ENCODE data around the gene SORCS2. TPM values are rescaled to one million over a fixed set of nuclear protein-coding genes. Genes with fewer than 3 reads are reported as not detected.

Gene SORCS2
- total RNA-seq, 4 donors from 2014 or later, result 0.48 to 1.8 (median 0.68) TPM; not detected in 1

DNA sequence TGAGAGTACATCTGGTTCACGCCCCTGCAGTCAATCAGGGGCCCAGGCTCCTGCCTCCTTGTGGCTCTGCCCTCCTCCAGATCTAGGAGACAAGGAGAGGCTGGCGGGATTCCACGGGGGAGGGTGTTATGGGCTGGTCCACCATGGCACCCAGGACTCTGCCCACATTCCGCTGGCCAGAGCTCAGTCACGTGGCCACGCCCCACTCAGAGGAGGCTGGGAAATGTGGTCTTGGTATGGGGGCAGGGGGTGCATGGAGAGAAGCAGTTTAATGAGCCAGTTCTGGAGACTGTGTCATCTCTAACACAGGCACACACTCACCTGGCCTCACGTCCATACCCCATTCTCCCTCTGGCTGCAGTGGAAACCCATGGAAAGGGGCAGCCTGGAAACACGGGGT lies 273.9 kb downstream of the SORCS2 start:
- WGBS, 2 donors (ENCODE audit: low coverage in 1 of 2), result 83% methylated on average over 8 of the region's 8 CpGs; no CpG with 5 or more reads in 1 of the 2 donors
- intact Hi-C loops (cut with DNase I; ENCODE audit: low total_unique reads), result no loop called here

GRCh38 chr4:7466904-7467303 lies 274.6 kb downstream of the SORCS2 start:
- TF ChIP-seq POLR2AphosphoS5 (IDR thresholded peaks at IDR 0.05) (no peak), POLR2A (IDR thresholded peaks at IDR 0.05) (no peak)
- intact Hi-C loops (cut with DNase I; ENCODE audit: low total_unique reads) (no loop called here), in situ Hi-C loops (cut with MboI; ENCODE audit: low pct_ligation_motif_present in 1 of 4, low pct_unique_long_range_greater_than_20kb in 1 of 4, low sequenced_read_pairs in 3 of 4) (no loop called here)
- no peak for DNase-seq
- Histone ChIP-seq H3K36me3 (no peaks in the 10 kb centered on the region), H3K27ac (no peak overlapping the region), H3K9me3 (peaks cover 0 to 4% of the 10 kb centered on the region in 2 donors), H3K4me1 (no peaks in the 10 kb centered on the region), H3K4me3 (no peak overlapping the region), H3K27me3 (no peaks in the 10 kb centered on the region)
- 82% methylated on average over 7 of the region's 7 CpGs; no CpG with 5 or more reads in 1 of the 2 donors for WGBS, 2 donors (ENCODE audit: low coverage in 1 of 2)

More for the DNA sequence above, 273.9 kb downstream of the SORCS2 start:
- Histone ChIP-seq H3K36me3 (no peaks in the 10 kb centered on the region), H3K27ac (no peak overlapping the region), H3K9me3 (peaks cover 0 to 4% of the 10 kb centered on the region in 2 donors), H3K4me1 (no peaks in the 10 kb centered on the region), H3K4me3 (no peak overlapping the region), H3K27me3 (no peaks in the 10 kb centered on the region)
- TF ChIP-seq POLR2AphosphoS5 (IDR thresholded peaks at IDR 0.05) (no peak), POLR2A (IDR thresholded peaks at IDR 0.05) (no peak), CTCF (IDR thresholded peaks at IDR 0.05) (no peak), EP300 (IDR thresholded peaks at IDR 0.05; ENCODE audit: low read depth) (no peak)
- in situ Hi-C loops (cut with MboI; ENCODE audit: low pct_ligation_motif_present in 1 of 4, low pct_unique_long_range_greater_than_20kb in 1 of 4, low sequenced_read_pairs in 3 of 4), result no loop called here
- no peak for DNase-seq

DNA sequence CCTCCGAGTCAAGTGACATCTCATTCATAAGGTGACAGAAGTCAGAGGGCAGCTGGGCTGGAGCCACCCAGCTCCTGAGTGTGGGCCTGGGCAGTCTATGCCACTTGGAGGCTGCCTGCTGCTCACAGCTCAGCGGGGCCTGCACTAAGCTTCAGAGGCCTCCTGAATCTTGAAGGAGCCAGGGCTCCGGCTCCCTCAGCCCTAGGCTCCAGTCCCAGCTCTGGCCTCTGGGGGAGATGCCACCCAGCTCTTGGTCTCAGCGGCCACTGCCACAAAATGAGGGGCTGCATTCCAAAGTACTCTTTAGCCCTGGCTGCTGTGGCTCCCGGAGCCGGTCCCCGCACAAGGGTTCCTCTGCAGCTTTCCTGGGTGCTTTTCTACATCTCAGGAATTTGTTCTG lies 275.1 kb downstream of the SORCS2 start:
- intact Hi-C loops (cut with DNase I; ENCODE audit: low total_unique reads), result no loop called here
- no peak for DNase-seq
- in situ Hi-C loops (cut with MboI; ENCODE audit: low pct_ligation_motif_present in 1 of 4, low pct_unique_long_range_greater_than_20kb in 1 of 4, low sequenced_read_pairs in 3 of 4), result no loop called here
- Histone ChIP-seq H3K27ac (no peak overlapping the region), H3K27me3 (no peaks in the 10 kb centered on the region), H3K9me3 (peaks cover 0 to 4% of the 10 kb centered on the region in 2 donors), H3K36me3 (no peaks in the 10 kb centered on the region), H3K4me3 (no peak overlapping the region), H3K4me1 (no peaks in the 10 kb centered on the region)
- 85% methylated on average over 7 of the region's 7 CpGs; no CpG with 5 or more reads in 1 of the 2 donors for WGBS, 2 donors (ENCODE audit: low coverage in 1 of 2)
- TF ChIP-seq CTCF (IDR thresholded peaks at IDR 0.05) (no peak), POLR2A (IDR thresholded peaks at IDR 0.05) (no peak), POLR2AphosphoS5 (IDR thresholded peaks at IDR 0.05) (no peak), EP300 (IDR thresholded peaks at IDR 0.05; ENCODE audit: low read depth) (no peak)

DNA sequence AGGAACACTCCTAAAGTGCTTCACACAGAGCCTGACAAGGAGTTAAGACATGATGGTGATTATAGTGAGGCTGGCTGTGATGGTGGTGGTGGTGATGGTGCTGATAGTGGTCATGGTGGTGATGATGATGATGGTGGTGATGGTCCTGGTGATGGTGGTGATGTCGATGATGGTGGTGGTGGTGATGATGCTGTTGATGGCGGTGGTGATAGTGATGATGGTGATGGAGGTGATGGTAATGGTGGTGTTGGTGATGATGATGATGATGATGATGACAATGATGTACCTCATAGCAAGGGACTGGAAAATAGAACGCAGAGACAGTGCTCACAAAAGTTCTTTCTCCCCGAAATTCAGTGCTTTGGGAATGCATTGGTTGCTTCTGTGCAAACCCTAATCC lies 276.7 kb downstream of the SORCS2 start:
- Histone ChIP-seq H3K27me3 (no peaks in the 10 kb centered on the region), H3K36me3 (no peaks in the 10 kb centered on the region), H3K4me3 (no peak overlapping the region), H3K9me3 (peaks cover 0 to 4% of the 10 kb centered on the region in 2 donors), H3K27ac (no peak overlapping the region), H3K4me1 (no peaks in the 10 kb centered on the region)
- WGBS, 2 donors (ENCODE audit: low coverage in 1 of 2), result 77 to 84% methylated on average over 4 of the region's 4 CpGs
- TF ChIP-seq POLR2AphosphoS5 (IDR thresholded peaks at IDR 0.05), result no peak
- TF ChIP-seq POLR2A (IDR thresholded peaks at IDR 0.05), result no peak
- TF ChIP-seq EP300 (IDR thresholded peaks at IDR 0.05; ENCODE audit: low read depth), result no peak
- TF ChIP-seq CTCF (IDR thresholded peaks at IDR 0.05), result no peak
- DNase-seq, result no peak
- intact Hi-C loops (cut with DNase I; ENCODE audit: low total_unique reads), result no loop called here
- in situ Hi-C loops (cut with MboI; ENCODE audit: low pct_ligation_motif_present in 1 of 4, low pct_unique_long_range_greater_than_20kb in 1 of 4, low sequenced_read_pairs in 3 of 4), result no loop called here

DNA sequence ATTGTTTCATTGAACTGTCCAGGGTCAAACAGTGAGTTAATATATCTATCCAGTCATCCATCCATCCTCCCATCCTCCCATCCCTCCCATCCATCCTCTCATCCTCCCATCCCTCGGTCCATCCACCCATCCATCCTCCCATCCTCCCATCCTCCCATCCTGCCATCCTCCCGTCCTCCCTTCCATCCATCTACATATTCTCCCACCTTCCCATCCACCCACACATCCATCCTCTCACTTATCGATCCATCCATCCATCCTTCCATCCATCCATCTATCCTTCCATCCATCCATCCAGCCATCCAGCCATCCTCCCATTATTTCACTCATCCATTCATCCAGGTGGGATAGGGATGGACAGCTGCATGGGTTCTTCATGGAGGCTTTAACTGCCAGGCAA lies 277.8 kb downstream of the SORCS2 start:
- no peak for TF ChIP-seq CTCF (IDR thresholded peaks at IDR 0.05)
- TF ChIP-seq POLR2AphosphoS5 (IDR thresholded peaks at IDR 0.05), result no peak
- TF ChIP-seq POLR2A (IDR thresholded peaks at IDR 0.05), result no peak
- TF ChIP-seq EP300 (IDR thresholded peaks at IDR 0.05; ENCODE audit: low read depth), result no peak
- WGBS, 2 donors (ENCODE audit: low coverage in 1 of 2), result 74 to 76% methylated on average over 3 of the region's 3 CpGs
- in situ Hi-C loops (cut with MboI; ENCODE audit: low pct_ligation_motif_present in 1 of 4, low pct_unique_long_range_greater_than_20kb in 1 of 4, low sequenced_read_pairs in 3 of 4), result no loop called here

More for the DNA sequence above, 277.8 kb downstream of the SORCS2 start:
- no peaks in the 10 kb centered on the region for H3K27me3 ChIP-seq
- no peak for DNase-seq
- H3K27ac ChIP-seq, result no peak overlapping the region
- no peaks in the 10 kb centered on the region for H3K36me3 ChIP-seq
- H3K9me3 ChIP-seq, result peaks cover 0 to 4% of the 10 kb centered on the region in 2 donors
- intact Hi-C loops (cut with DNase I; ENCODE audit: low total_unique reads), result no loop called here
- H3K4me3 ChIP-seq, result no peak overlapping the region
- H3K4me1 ChIP-seq, result no peaks in the 10 kb centered on the region
